Raji (cell line): Measurements from ENCODE around the gene MAGEA10.

ENCODE experiments used
- POLR2A ChIP-seq: IDR thresholded peaks from 2 replicates; pipeline ENCODE4 v1.6.1; 2011; ENCODE audit warnings: low read depth, low read length, control low read depth; ENCODE audit not compliant: insufficient read depth

The MAGEA10 gene

GRCh38 chrX:152138388-152138784, at the start of gene MAGEA10:
TSS of gene MAGEA10 (minus strand) at chrX:152138577. CDS start at chrX:152135620, 2,957 bp downstream.
- TF ChIP-seq POLR2A, result no peak

DNA sequence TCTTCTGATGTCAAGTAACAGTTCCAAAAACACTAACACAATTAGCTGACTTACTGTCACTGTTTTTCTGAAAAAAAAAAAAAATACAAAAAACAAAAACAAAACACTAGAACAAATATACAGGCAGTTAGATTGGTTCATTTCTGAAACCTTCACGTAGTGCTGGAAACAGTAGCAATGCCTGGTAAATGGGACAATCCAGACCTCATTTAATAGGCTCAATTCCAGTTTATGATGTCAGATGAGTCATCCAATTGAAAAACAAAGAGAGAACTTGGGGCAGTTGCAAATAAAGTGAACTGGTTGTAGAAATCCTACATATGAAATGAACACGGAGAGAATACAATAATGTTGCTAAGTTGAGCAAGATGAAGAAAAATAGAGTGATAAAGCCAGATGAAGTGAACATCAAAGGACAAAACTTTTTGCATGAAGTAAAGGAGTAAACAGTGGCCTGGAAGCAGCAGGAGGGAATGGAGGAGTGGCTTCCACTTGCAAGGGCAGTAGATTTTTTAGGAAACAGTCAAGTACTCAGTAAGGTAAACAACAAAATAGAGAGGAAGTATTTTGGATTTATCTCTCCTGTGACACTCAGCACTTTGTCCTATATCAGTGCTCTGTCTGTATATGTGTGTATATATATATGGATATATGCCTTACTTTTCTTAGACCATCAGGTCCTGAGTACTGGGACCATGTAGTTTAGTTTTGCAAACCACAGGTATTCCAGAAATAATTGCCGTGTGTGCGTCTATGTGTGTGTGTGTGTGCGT, 39.3 kb upstream of the MAGEA10 start:
- TF ChIP-seq POLR2A, result no peak

DNA sequence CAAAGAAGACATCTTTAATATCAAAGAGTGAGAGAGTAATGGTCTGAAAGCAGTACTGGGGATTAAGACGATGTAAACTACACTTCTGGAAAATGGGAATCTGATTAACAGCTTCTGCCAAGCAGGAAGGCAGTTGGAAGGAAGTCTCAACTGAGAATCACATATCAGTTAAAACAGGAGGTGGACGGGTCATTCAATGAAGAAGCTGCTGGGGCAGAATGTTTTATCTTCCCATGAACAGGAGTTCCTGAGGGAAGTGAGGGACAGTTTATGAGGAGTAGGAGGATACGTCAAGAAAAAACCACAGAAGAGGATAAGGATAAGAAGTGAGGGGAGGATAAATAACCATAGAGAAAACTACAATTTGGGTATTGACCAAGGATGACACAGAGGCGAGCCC, 38.7 kb upstream of the MAGEA10 start:
- no peak for TF ChIP-seq POLR2A

GRCh38 chrX:152170621-152171020, 32.2 kb upstream of the MAGEA10 start:
- no peak for TF ChIP-seq POLR2A

DNA sequence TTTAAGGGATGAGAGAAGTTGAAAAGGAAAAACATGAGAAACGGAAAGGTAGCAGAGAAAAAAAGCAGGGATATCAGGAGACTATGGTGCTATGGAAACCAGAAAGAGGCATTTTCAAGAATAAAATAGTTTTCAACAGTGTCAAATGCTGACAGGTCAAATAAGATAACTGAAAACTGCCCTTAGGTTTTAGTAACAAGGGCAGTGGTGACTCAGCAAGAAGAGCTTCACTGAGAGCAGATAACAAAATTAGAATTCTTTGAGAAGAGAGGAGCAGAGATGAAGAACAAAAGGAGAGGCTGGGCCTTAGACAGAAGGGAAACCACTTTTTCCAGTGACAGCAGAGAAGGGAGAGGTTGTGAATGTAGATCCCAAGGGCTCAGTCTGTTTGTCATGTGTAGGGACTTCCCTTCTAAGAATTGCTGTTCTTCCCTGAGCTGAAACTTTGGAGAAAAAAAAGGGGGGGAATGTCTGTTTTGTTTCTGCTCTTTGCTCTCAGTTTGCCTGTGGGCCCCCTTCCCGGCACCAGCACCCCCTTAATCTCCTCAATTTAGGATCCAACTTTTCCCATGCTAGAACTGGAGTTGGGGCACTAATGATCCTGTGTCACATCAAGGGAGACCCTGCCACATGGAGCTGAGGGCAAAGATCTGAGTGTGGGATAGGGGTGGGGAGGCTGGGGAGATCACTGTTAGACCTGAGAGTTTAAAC, 26.8 kb upstream of the MAGEA10 start:
- TF ChIP-seq POLR2A, result no peak

- no peak for TF ChIP-seq POLR2A
Observed at GRCh38 chrX:152157042-152157441, 18.7 kb upstream of the MAGEA10 start.

DNA sequence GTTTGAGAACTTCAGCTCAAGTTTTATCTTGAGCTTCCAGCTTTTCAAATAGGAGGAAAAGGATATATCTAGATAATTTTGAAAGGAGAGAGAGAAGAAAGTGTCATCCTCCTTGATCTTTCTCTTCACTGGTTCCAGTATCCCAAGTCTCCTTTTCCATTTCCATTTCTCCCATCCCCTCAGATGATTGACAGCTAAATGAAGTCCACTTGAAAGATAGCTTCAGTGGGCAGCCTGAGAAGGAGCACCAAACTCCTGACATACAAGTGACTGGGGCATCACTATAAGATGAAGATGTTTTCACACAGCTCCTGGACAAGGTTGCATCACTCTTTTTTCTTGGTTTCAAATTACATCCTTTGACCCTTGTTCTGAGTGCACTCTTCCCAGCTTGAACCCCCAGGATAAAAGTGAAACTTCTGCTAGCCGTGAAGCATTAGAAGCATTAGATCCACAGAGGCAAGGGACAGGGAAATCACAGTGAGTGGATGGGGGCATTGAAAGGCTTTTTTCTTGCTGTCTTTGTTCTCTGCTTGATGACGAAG, 17.5 kb upstream of the MAGEA10 start:
- TF ChIP-seq POLR2A, result no peak

DNA sequence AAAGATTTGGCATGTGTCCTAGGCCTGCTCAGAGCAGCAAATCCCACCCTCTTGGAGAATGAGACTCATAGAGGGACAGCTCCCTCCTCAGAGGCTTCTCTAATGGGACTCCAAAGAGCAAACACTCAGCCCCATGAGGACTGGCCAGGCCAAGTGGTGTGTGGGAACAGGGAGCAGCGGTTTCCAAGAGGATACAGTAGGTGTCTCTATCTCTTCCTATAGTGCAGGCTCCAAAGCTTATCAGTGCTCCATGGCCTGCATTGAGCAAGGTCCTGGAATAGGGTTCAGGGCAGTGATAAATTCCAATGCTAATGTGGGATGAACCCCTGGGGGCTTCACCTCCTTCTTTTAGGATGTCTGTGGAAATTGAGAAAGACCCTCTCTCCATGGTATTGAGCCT, 15.7 kb upstream of the MAGEA10 start:
- no peak for TF ChIP-seq POLR2A

DNA sequence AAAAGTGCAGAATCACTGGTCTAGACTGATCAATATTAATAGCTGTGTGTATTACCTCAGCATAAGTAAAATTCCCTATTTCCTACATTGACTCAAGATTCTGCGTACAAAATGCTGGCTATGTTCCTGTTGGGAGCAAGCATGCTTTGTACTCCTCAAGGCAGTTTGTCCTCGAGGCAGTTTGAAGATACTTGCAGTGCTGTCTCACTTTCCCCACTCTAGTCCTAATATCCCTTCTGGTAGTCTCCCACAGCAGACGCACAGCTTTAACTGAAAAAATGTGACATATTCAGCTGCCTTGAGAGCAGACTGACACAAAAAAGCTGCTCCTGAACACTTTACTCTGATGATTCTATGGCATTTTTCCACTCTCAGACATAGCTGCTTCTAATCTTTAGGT, 12.9 kb upstream of the MAGEA10 start:
- no peak for TF ChIP-seq POLR2A

DNA sequence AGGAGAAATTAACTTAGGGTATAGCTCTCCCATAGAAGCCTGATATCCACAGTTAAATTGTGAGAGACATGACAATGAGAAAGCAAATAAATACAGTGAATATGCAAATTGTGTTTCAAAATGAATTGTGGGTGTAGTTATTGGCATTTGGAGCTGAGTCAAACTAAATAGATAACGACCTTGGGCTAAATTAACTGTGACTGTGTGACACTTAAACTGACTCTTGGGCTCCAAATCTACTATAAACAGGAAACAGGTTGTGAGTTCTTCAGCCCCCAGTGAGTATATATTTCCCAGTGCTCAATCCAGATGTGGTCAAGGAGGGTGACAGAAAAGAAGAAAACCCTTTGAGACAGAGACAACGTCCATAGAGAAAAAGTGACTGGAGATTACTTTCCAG, 11.3 kb upstream of the MAGEA10 start:
- TF ChIP-seq POLR2A, result no peak

GRCh38 chrX:152139589-152139988, 1.2 kb upstream of the MAGEA10 start:
- no peak for TF ChIP-seq POLR2A

DNA sequence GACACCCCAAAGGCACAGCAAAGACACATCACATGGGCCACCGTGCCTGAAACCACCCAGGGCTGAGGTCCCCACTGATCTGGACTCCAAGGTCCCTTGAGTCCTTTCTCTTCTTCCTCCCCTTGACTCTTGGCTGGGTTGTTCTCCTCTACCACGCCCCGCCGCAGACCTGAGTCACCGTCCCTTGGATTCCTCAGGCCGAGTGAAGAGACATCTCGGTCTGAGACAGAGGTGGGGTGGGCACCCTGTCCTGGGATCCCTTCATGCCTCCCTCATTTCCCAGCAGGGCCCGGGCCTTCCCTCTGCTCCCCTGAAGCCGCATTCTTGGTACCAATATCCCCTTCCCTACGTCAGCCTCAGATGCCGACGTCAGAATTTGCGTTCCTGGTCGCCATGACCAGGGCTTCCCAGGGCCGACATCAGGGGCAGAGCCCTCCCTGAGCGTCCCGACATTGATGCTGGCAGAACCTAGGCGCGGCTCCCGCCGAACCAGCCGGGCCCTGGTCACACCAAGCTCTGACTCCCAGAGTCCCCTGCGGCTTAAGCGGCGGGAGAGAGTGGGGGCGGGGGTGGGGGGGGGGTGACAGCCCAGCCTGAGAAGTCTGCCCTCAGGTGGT, 498 bp downstream of the MAGEA10 start:
- no peak for TF ChIP-seq POLR2A

DNA sequence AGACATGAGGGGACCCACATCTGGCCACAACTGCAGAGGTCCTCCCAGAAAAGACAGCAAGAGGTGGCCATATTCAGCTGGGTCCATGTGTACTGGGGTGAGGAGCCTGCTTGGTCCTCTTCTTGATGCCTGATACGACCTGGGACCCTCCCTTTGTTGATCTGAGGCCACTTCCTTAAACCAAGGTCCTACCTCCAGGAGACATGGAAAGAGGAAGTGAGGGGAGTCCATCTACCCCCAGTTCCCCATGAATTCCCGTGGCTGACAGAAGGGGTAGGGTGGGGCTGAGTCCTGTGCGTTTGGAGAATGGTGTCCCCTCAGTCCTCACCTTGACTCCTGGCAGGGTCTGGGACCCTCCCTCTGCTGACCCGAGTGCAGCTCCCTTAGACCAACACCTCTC, 2.1 kb downstream of the MAGEA10 start:
- TF ChIP-seq POLR2A, result no peak

DNA sequence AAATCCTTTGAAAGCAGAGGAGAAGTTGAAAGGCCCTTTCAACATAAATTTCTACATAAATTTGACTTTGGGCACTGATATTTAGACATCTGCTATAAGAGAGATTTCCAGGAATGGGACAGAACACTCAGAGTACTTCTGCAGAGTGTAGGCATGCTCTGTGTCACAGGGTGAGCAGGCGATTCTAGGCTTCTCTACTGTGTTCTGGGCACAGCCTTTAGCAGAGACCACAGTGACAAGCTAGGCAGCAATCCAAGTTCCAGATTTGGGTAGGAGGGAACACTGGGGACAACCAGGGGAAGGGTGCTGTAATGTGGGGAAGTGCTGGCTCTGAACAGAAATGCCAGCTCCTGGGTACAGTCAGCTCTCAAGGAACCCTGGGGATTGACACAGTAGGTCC, 6.9 kb downstream of the MAGEA10 start:
- no peak for TF ChIP-seq POLR2A

GRCh38 chrX:152117305-152117704, 21.1 kb downstream of the MAGEA10 start:
- TF ChIP-seq POLR2A, result no peak

GRCh38 chrX:152108527-152108926, 29.9 kb downstream of the MAGEA10 start:
- no peak for TF ChIP-seq POLR2A
